GM15510 (cell line): ENCODE data around the gene FSCN2.

Source experiments
- POLR2A ChIP-seq: IDR thresholded peaks from 3 replicates; pipeline ENCODE4 v1.6.1; 2011; ENCODE audit warnings: borderline replicate concordance; ENCODE audit not compliant: insufficient read length; ENCODE audit errors: extremely low read depth

The FSCN2 gene

GRCh38 chr17:81557276-81558114 lies 29.3 kb downstream of the FSCN2 start:
- TF ChIP-seq POLR2A, result no peak

GRCh38 chr17:81558115-81558468 lies 29.9 kb downstream of the FSCN2 start:
- TF ChIP-seq POLR2A, result no peak

GRCh38 chr17:81558941-81559806 lies 31.0 kb downstream of the FSCN2 start:
- TF ChIP-seq POLR2A, result peak; percentile 12

GRCh38 chr17:81561494-81561885 lies 33.3 kb downstream of the FSCN2 start:
- no peak for TF ChIP-seq POLR2A

- TF ChIP-seq POLR2A, result no peak
These were observed 35.8 kb downstream of the FSCN2 start for GRCh38 chr17:81563861-81564586.

- TF ChIP-seq POLR2A, result no peak
These were observed 36.6 kb downstream of the FSCN2 start for GRCh38 chr17:81564778-81565177.

GRCh38 chr17:81565231-81565630 lies 37.1 kb downstream of the FSCN2 start:
- TF ChIP-seq POLR2A, result no peak

GRCh38 chr17:81566461-81567126 lies 38.4 kb downstream of the FSCN2 start:
- no peak for TF ChIP-seq POLR2A

- TF ChIP-seq POLR2A, result no peak
These were observed 39.0 kb downstream of the FSCN2 start for GRCh38 chr17:81567191-81567590.

- no peak for TF ChIP-seq POLR2A
These were observed 40.2 kb downstream of the FSCN2 start for GRCh38 chr17:81568416-81568815.

GRCh38 chr17:81569986-81570514 lies 41.9 kb downstream of the FSCN2 start:
- TF ChIP-seq POLR2A, result no peak

- no peak for TF ChIP-seq POLR2A
These were observed 42.8 kb downstream of the FSCN2 start for GRCh38 chr17:81570964-81571363.

- TF ChIP-seq POLR2A, result no peak
These were observed 44.5 kb downstream of the FSCN2 start for GRCh38 chr17:81572563-81573168.
